Measurements from ENCODE around the gene STXBP5L. TPM values are rescaled to one million over a fixed set of nuclear protein-coding genes. Genes with fewer than 3 reads are reported as not detected.

STXBP5L gene
- total RNA-seq = 27.2 TPM

DNA sequence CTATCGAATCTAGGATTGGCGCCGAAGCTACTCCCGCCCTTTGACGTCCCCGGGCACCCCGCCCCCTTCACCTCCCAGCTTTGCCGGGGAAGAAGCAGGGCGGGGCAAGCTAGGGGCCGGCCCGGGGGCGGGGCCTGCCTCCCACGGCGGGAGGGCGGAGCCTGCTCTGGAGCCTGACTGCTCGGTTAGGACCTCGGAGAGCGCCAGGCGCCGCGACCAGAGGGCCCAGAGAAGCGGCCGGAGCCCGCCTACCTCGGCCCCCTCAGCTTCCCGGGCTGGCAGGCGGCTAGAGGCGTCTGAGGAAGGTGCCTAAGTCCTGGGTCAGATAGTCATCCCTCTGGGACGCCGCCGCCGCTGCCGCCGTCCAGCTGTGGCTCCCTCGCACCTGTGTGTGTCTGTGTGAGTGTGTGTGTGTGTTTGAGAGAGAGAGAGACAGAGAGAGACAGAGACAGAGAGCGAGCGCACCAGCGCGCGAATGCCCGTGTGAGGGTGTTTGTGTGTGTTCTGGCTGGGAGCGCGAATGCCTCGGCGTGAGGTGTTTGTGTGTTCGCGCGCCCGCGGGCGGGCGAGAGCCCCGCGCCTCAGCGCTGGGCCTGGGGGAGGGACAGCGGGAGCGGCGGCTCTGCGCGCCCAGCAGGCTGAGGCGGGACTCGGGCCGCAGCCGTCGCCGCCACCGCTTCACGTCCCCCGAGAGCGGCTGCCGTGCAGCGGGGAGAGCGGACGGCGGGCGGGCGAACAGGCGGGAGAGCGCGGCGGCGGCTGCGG, at the start of gene STXBP5L:
TSS of gene STXBP5L (plus strand) at position 176 of the 765 bp plus-strand sequence. CDS start 1,374 bp downstream, outside the sequence.

Small RNAs within 50 kb of the gene (small RNA-seq; reads per million reads assigned to genes)
- gene MIR5682 (ENCODE audit: low replicate concordance) = 0.15 reads per million

Other genes starting within 250 kb of the STXBP5L start
- gene HGD, start 226.0 kb upstream of the STXBP5L start, total RNA-seq = 0.63 TPM
- 10.0 TPM for gene RABL3, start 165.7 kb upstream of the STXBP5L start, total RNA-seq
- 13.5 TPM for gene GTF2E1, start 165.5 kb upstream of the STXBP5L start, total RNA-seq